IMR-90 (cell line): ENCODE measurements around the gene OSBP2. TPM values are rescaled to one million over a fixed set of nuclear protein-coding genes. Genes with fewer than 3 reads are reported as not detected.

Experiments used
- ATAC-seq: fragments of 200-7000 bp; cut with Tn5 transposase; 2 replicates; pipeline ENCODE4 v1.9.1; 2020; ENCODE audit warnings: low read depth, mild to moderate bottlenecking, moderate library complexity
- BruUV-seq: library from RNA; stranded (reverse); fragments of 400-500 nt; replicated peaks from 2 replicates; lab custom pipeline; 2021; lab: Mats Ljungman, UMichigan
- CTCF ChIA-PET: fragments of 300-600 bp; formaldehyde crosslinking; extraction: SDS; loops from one replicate; lab custom pipeline; 2021; ENCODE audit warnings: antibody characterized with exemption; lab: Yijun Ruan, JAX
- POLR2A ChIA-PET: fragments of 300-600 bp; sonication (Branson Sonifier 250); formaldehyde crosslinking; loops from one replicate; lab custom pipeline; 2022; ENCODE audit warnings: antibody characterized with exemption; ENCODE audit not compliant: unreplicated experiment; lab: Charles Lee
- DNase-seq: peaks from one replicate; pipeline ENCODE4 v3.0.0; 2013
- H2AFZ ChIP-seq: replicated peaks from 2 replicates; pipeline ENCODE3; 2013; ENCODE audit warnings: low read length, mild to moderate bottlenecking; ENCODE audit not compliant: poor library complexity
- H2AK5ac ChIP-seq: 2 replicates; pipeline ENCODE4 v1.6.1; 2013; ENCODE audit warnings: low read depth, low read length, inconsistent platforms
- H2AK9ac ChIP-seq: replicated peaks from 2 replicates; pipeline ENCODE3; 2013; ENCODE audit warnings: mild to moderate bottlenecking, low read depth, low read length, moderate library complexity; ENCODE audit not compliant: poor library complexity
- H2BK120ac ChIP-seq: 2 replicates; pipeline ENCODE4 v1.6.1; 2013; ENCODE audit warnings: low read depth, low read length, inconsistent platforms
- H2BK15ac ChIP-seq: 3 replicates; pipeline ENCODE4 v1.6.1; 2013; ENCODE audit warnings: low read depth, low read length, inconsistent platforms
- H2BK20ac ChIP-seq: 2 replicates; pipeline ENCODE4 v1.6.1; 2013; ENCODE audit warnings: low read depth, mild to moderate bottlenecking, inconsistent platforms, low read length, moderate library complexity
- H2BK5ac ChIP-seq: 2 replicates; pipeline ENCODE4 v1.6.1; 2013; ENCODE audit warnings: mild to moderate bottlenecking, low read depth, low read length, inconsistent platforms; ENCODE audit not compliant: poor library complexity, severe bottlenecking
- H3K14ac ChIP-seq: replicated peaks from 2 replicates; pipeline ENCODE4 v1.6.1; 2013; ENCODE audit warnings: low read depth, low read length, inconsistent platforms
- H3K18ac ChIP-seq: 2 replicates; pipeline ENCODE4 v1.6.1; 2013; ENCODE audit warnings: low read depth, low read length, control low read depth
- H3K23ac ChIP-seq: 2 replicates; pipeline ENCODE4 v1.6.1; 2013; ENCODE audit warnings: low read depth, low read length, inconsistent platforms
- H3K27ac ChIP-seq: 2 replicates; pipeline ENCODE4 v1.5.1; 2013; ENCODE audit warnings: mild to moderate bottlenecking, control low read depth, low read length; ENCODE audit not compliant: insufficient read depth
- H3K27me3 ChIP-seq: 2 replicates; pipeline ENCODE4 v1.6.1; 2013; ENCODE audit warnings: low read length; ENCODE audit not compliant: control insufficient read depth, insufficient read depth
- H3K36me3 ChIP-seq: 2 replicates; pipeline ENCODE4 v1.6.1; 2013; ENCODE audit warnings: low read length, mixed read lengths; ENCODE audit not compliant: control insufficient read depth, insufficient read depth
- H3K4ac ChIP-seq: 2 replicates; pipeline ENCODE4 v1.6.1; 2013; ENCODE audit warnings: low read depth, low read length, inconsistent platforms
- H3K4me1 ChIP-seq: 2 replicates; pipeline ENCODE4 v1.6.1; 2013; ENCODE audit warnings: low read length, mixed read lengths; ENCODE audit not compliant: control insufficient read depth, insufficient read depth
- H3K4me2 ChIP-seq: 2 replicates; pipeline ENCODE4 v1.6.1; 2013; ENCODE audit warnings: low read depth, mild to moderate bottlenecking, control low read depth, low read length, moderate library complexity
- H3K4me3 ChIP-seq: 2 replicates; pipeline ENCODE4 v1.5.1; 2013; ENCODE audit warnings: low read depth, mild to moderate bottlenecking, control low read depth, low read length, moderate library complexity; ENCODE audit not compliant: insufficient read depth
- H3K56ac ChIP-seq: 2 replicates; pipeline ENCODE4 v1.6.1; 2013; ENCODE audit warnings: low read length, inconsistent platforms; ENCODE audit not compliant: insufficient read depth; ENCODE audit errors: extremely low read depth
- H3K79me1 ChIP-seq, 2 experiments: 2 replicates each; pipeline ENCODE4 v1.6.1; 2013; ENCODE audit warnings: low read length in 2 of 2, inconsistent platforms in 1 of 2, low read depth in 1 of 2
- H3K9ac ChIP-seq: 2 replicates; pipeline ENCODE4 v1.6.1; 2013; ENCODE audit warnings: low read depth, low read length, control low read depth
- H3K9me1 ChIP-seq: 2 replicates; pipeline ENCODE4 v1.6.1; 2013; ENCODE audit warnings: low read length, inconsistent platforms; ENCODE audit not compliant: insufficient read depth
- H3K9me3 ChIP-seq: 2 replicates; pipeline ENCODE4 v1.6.1; 2013; ENCODE audit warnings: low read length; ENCODE audit not compliant: control insufficient read depth, insufficient read depth
- H4K20me1 ChIP-seq: 2 replicates; pipeline ENCODE4 v1.6.1; 2013; ENCODE audit warnings: low read length, inconsistent platforms; ENCODE audit not compliant: insufficient read depth
- H4K5ac ChIP-seq: 2 replicates; pipeline ENCODE4 v1.6.1; 2013; ENCODE audit warnings: mild to moderate bottlenecking, low read depth, low read length, control low read depth
- H4K8ac ChIP-seq, 2 experiments: 2 replicates each; pipeline ENCODE4 v1.6.1; 2013; ENCODE audit warnings: low read depth in 2 of 2, low read length in 2 of 2, control low read depth in 1 of 2, inconsistent platforms in 1 of 2
- H4K91ac ChIP-seq: 2 replicates; pipeline ENCODE4 v1.6.1; 2013; ENCODE audit warnings: low read depth, low read length, inconsistent platforms; ENCODE audit not compliant: insufficient read depth
- CEBPB ChIP-seq: IDR thresholded peaks from 2 replicates; pipeline ENCODE4 v1.6.1; 2012; ENCODE audit warnings: low read depth, low read length, improper control_type of control experiment
- CTCF ChIP-seq: conservative IDR thresholded peaks from 2 replicates; pipeline ENCODE4 v1.5.1; 2012; ENCODE audit warnings: mild to moderate bottlenecking, low read depth, low read length, improper control_type of control experiment
- FOS ChIP-seq: fragments of 150-350 bp; IDR thresholded peaks from 2 replicates; pipeline ENCODE4 v1.6.1; 2016; ENCODE audit warnings: low read depth, low read length
- MAZ ChIP-seq: IDR thresholded peaks from 2 replicates; pipeline ENCODE4 v1.6.1; 2012; ENCODE audit warnings: low read depth, mild to moderate bottlenecking, low read length, improper control_type of control experiment, moderate library complexity, borderline replicate concordance
- RCOR1 ChIP-seq: IDR thresholded peaks from 2 replicates; pipeline ENCODE4 v1.6.1; 2012; ENCODE audit warnings: mild to moderate bottlenecking, low read length, improper control_type of control experiment; ENCODE audit not compliant: insufficient replicate concordance
- RFX5 ChIP-seq: IDR thresholded peaks from 2 replicates; pipeline ENCODE4 v1.8.0; 2012; ENCODE audit warnings: low read depth, mild to moderate bottlenecking, low read length, moderate library complexity
- WGBS, 2 experiments: methylation state at CpG; one replicate each; pipeline versions ENCODE4 v1.1.5 to v1.1.7; 2013; ENCODE audit warnings: missing lambda C conversion rate in 2 of 2; ENCODE audit not compliant: insufficient read length in 1 of 2; ENCODE audit errors: extremely low coverage in 2 of 2; 5-methylcytosine and 5-hydroxymethylcytosine counted together
- dilution Hi-C: fragments of 300-500 bp; cut with HindIII; formaldehyde crosslinking; loops from one replicate; pipeline ENCODE4 v1.14.3; 2018; ENCODE audit warnings: low sequenced_read_pairs; ENCODE audit not compliant: unreplicated experiment
- in situ Hi-C: fragments of 300-500 bp; cut with MboI; formaldehyde crosslinking; loops from 3 replicates; pipeline ENCODE4 v1.14.3; 2019; ENCODE audit warnings: low sequenced_read_pairs, inconsistent platforms, mixed read lengths
- intact Hi-C: fragments of 100-400 bp; cut with micrococcal nuclease; formaldehyde crosslinking; loops from 2 replicates; pipeline ENCODE4 v1.10.0; 2022
- polyA plus RNA-seq, 3 experiments: library from polyadenylated mRNA; depleted of rRNA; stranded (reverse); fragments of >200 nt; gene quantifications; 2 replicates each; pipeline ENCODE4 v1.2.3, GENCODE V29; 2012; ENCODE audit warnings: low replicate concordance in 1 of 3
- total RNA-seq: library from RNA; depleted of rRNA; stranded (reverse); fragments of >200 nt; gene quantifications from 2 replicates; pipeline ENCODE4 v1.2.3, GENCODE V29; 2012

OSBP2 gene
- total and polyA plus RNA-seq, 2 of the 4 experiments (the other 2 are of a cell fraction): 1.8 to 2.2 TPM

GRCh38 chr22:30859714-30860095 is 165.0 kb downstream of the OSBP2 start:
- H3K27ac ChIP-seq: no peak overlapping the region
- peaks cover 2% of the 10 kb centered on the region; the same call in 1 of the 2 replicates for H3K27me3 ChIP-seq
- no peak overlapping the region for H2BK5ac ChIP-seq
- no peak overlapping the region for H2BK15ac ChIP-seq
- no peak overlapping the region for H3K56ac ChIP-seq
- no peak overlapping the region for H4K8ac ChIP-seq
- no peaks in the 10 kb centered on the region for H3K36me3 ChIP-seq
- no peak overlapping the region for H2AK9ac ChIP-seq
- no peak overlapping the region for H3K14ac ChIP-seq
- no peaks in the 10 kb centered on the region; the same call in 1 of the 2 replicates for H3K9me1 ChIP-seq
- H4K5ac ChIP-seq: no peak overlapping the region
- intact Hi-C loops (no loop called here), dilution Hi-C loops (no loop called here), in situ Hi-C loops (no loop called here)
- H3K4me1 ChIP-seq: no peaks in the 10 kb centered on the region
- H3K4me2 ChIP-seq: no peak overlapping the region
- H3K79me1 ChIP-seq: no peaks in the 10 kb centered on the region
- H2BK120ac ChIP-seq: no peak overlapping the region
- DNase-seq (no peak), ATAC-seq (no peak)
- no peak overlapping the region for H3K18ac ChIP-seq
- H3K9me3 ChIP-seq: no peaks in the 10 kb centered on the region
- no peak overlapping the region for H3K9ac ChIP-seq
- H2AFZ ChIP-seq: no peak overlapping the region
- no peak overlapping the region for H2BK20ac ChIP-seq
- WGBS, 2 experiments: no CpG with 5 or more reads among the region's 7 CpGs
- no peak for TF ChIP-seq RCOR1
- no peak for TF ChIP-seq FOS
- no peak for TF ChIP-seq MAZ
- TF ChIP-seq RFX5: no peak
- no peak for TF ChIP-seq CTCF
- TF ChIP-seq CEBPB: no peak
- no peaks in the 10 kb centered on the region for H4K20me1 ChIP-seq
- ChIA-PET CTCF (interaction anchor here (1.1 kb wide), 1 partner anchor 9 kb away, joined by 3 read pairs; no protein-coding TSS in a partner anchor), POLR2A (no interaction called here)
- H2AK5ac ChIP-seq: no peak overlapping the region
- BruUV-seq: no TSS peak
- no peak overlapping the region for H3K4ac ChIP-seq
- no peak overlapping the region for H3K23ac ChIP-seq
- H3K4me3 ChIP-seq: no peak overlapping the region
- H4K91ac ChIP-seq: no peak overlapping the region
